Measurements from ENCODE around the gene TSPAN32. TPM values are rescaled to one million over a fixed set of nuclear protein-coding genes. Genes with fewer than 3 reads are reported as not detected.

The TSPAN32 gene
- total RNA-seq, 1 experiment from 2014 or later = not detected

GRCh38 chr11:2306877-2307500 lies 5.2 kb downstream of the TSPAN32 start:
- Mint-ChIP-seq H3K27me3 (ENCODE audit: insufficient read depth, unreplicated experiment) (no peaks in the 10 kb centered on the region), H3K9me3 (ENCODE audit: unreplicated experiment) (no peaks in the 10 kb centered on the region), H3K36me3 (ENCODE audit: insufficient read depth, unreplicated experiment) (no peaks in the 10 kb centered on the region), H3K4me1 (ENCODE audit: insufficient read depth, unreplicated experiment) (peaks cover 7% of the 10 kb centered on the region), H3K4me3 (ENCODE audit: unreplicated experiment) (no peak overlapping the region), H3K27ac (ENCODE audit: low read depth, unreplicated experiment) (no peak overlapping the region)
- no TSS peak for BruUV-seq (replicated peaks)
- no peak for TF ChIP-seq CTCF (IDR thresholded peaks at IDR 0.05; ENCODE audit: unreplicated experiment)
- intact Hi-C loops (cut with micrococcal nuclease) = no loop called here
- no peak for DNase-seq (ENCODE audit: unreplicated experiment)
- ChIA-PET CTCF (interaction anchor here (0.6 to 10.6 kb wide), 9 partner anchors 16 to 224 kb away, joined by 3 to 240 read pairs (median 9); partner anchors contain the start of gene TSSC4), POLR2A (interaction anchor here (3.1 kb wide), 1 partner anchor 114 kb away, joined by 14 read pairs; no protein-coding TSS in a partner anchor)

GRCh38 chr11:2307501-2308331 lies 5.9 kb downstream of the TSPAN32 start:
- intact Hi-C loops (cut with micrococcal nuclease) = no loop called here
- ChIA-PET POLR2A (no interaction called here), CTCF (interaction anchor here (0.6 to 10.6 kb wide), 3 partner anchors 69 to 113 kb away, joined by 3 to 240 read pairs (median 3); partner anchors contain the start of gene TSSC4)
- DNase-seq (ENCODE audit: unreplicated experiment) = no peak
- Mint-ChIP-seq H3K27ac (ENCODE audit: low read depth, unreplicated experiment) (no peak overlapping the region), H3K4me3 (ENCODE audit: unreplicated experiment) (no peak overlapping the region), H3K9me3 (ENCODE audit: unreplicated experiment) (no peaks in the 10 kb centered on the region), H3K36me3 (ENCODE audit: insufficient read depth, unreplicated experiment) (no peaks in the 10 kb centered on the region), H3K4me1 (ENCODE audit: insufficient read depth, unreplicated experiment) (peaks cover 7% of the 10 kb centered on the region), H3K27me3 (ENCODE audit: insufficient read depth, unreplicated experiment) (no peaks in the 10 kb centered on the region)
- no peak for TF ChIP-seq CTCF (IDR thresholded peaks at IDR 0.05; ENCODE audit: unreplicated experiment)
- no TSS peak for BruUV-seq (replicated peaks)

- H3K27me3 Mint-ChIP-seq (ENCODE audit: insufficient read depth, unreplicated experiment) = no peaks in the 10 kb centered on the region
- no peak for TF ChIP-seq CTCF (IDR thresholded peaks at IDR 0.05; ENCODE audit: unreplicated experiment)
- BruUV-seq (replicated peaks) = no TSS peak
- CTCF ChIA-PET = interaction anchor here (1.0 to 4.0 kb wide), 3 partner anchors 91 to 222 kb away, joined by 3 to 46 read pairs (median 4); no protein-coding TSS in a partner anchor
- H3K9me3 Mint-ChIP-seq (ENCODE audit: unreplicated experiment) = no peaks in the 10 kb centered on the region
- no peak overlapping the region for H3K27ac Mint-ChIP-seq (ENCODE audit: low read depth, unreplicated experiment)
- no peaks in the 10 kb centered on the region for H3K36me3 Mint-ChIP-seq (ENCODE audit: insufficient read depth, unreplicated experiment)
- H3K4me1 Mint-ChIP-seq (ENCODE audit: insufficient read depth, unreplicated experiment) = peaks cover 7% of the 10 kb centered on the region
- POLR2A ChIA-PET = no interaction called here
- intact Hi-C loops (cut with micrococcal nuclease) = no loop called here
- H3K4me3 Mint-ChIP-seq (ENCODE audit: unreplicated experiment) = no peak overlapping the region
- DNase-seq (ENCODE audit: unreplicated experiment) = no peak
Observed at GRCh38 chr11:2308713-2309112, 6.9 kb downstream of the TSPAN32 start.
